ENCODE data around the gene ASPA.

ASPA gene

DNA sequence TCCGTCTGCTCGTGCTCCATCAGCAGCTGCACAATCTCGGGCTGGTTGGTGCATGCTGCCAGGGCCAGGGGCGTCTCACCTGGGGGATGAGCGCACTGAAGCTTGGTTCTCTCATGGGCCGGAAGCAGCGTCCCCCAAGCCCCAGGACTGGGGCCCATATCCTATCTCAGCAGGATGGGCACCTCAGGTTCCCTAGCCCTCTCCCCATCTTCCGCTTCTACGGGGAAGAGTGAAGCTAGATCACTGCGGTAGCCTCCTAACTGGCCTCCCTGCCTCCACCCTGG is 57.0 kb downstream of the ASPA start:
- H4K20me1 ChIP-seq (ENCODE audit: insufficient read depth, low read length), result no peaks in the 10 kb centered on the region
- H3K4me1 ChIP-seq (ENCODE audit: low read length), result no peaks in the 10 kb centered on the region
- no peaks in the 10 kb centered on the region for H3K9me2 ChIP-seq (replicated peaks; ENCODE audit: insufficient read depth, low read length)
- no peak overlapping the region for H3K4me3 ChIP-seq (ENCODE audit: low read length)
- H3K36me3 ChIP-seq (replicated peaks; ENCODE audit: insufficient read depth, low read length), result peaks cover 5% of the 10 kb centered on the region; the same call in 1 of the 2 replicates
- H3K79me2 ChIP-seq (ENCODE audit: low read length), result no peaks in the 10 kb centered on the region
- TF ChIP-seq EZH2phosphoT487 (IDR thresholded peaks at IDR 0.05; ENCODE audit: low read length), result no peak
- no peak for TF ChIP-seq EZH2 (optimal IDR thresholded peaks at IDR 0.05; ENCODE audit: low read depth, low read length)
- no peak overlapping the region for H3K4me2 ChIP-seq (ENCODE audit: low read depth, low read length)
- H3F3A ChIP-seq (ENCODE audit: insufficient read depth, low read length), result no peaks in the 10 kb centered on the region
- no peaks in the 10 kb centered on the region for H3K27me3 ChIP-seq (replicated peaks; ENCODE audit: insufficient read depth, low read length)
- H3K27ac ChIP-seq (ENCODE audit: low read length), result no peak overlapping the region
- H3K9me3 ChIP-seq (replicated peaks; ENCODE audit: insufficient read depth, low read length), result no peaks in the 10 kb centered on the region
- H3K9ac ChIP-seq (ENCODE audit: low read length), result no peak overlapping the region
- no peak for DNase-seq
- H2AFZ ChIP-seq (ENCODE audit: low read length), result no peak overlapping the region

DNA sequence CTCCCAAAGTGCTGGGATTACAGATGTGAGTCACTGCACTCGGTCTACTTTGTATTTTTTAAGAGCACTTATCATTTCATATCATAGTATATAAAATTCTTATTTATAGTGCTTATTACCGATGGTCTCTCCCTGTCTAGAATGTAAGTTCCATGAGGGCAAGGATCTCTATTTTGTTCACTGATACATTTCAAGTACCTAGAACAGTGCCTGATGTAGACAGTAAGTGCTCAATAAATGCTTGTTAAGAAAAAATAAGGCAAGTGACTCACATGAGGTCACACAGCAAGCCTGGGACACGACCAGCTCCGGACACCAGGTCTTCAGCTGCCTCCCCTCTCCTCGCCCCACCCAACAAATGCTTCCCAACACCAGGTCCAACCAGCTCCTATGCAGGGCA is 58.0 kb downstream of the ASPA start:
- no peak overlapping the region for H3K9ac ChIP-seq (ENCODE audit: low read length)
- DNase-seq, result no peak
- no peaks in the 10 kb centered on the region for H3F3A ChIP-seq (ENCODE audit: insufficient read depth, low read length)
- H3K4me3 ChIP-seq (ENCODE audit: low read length), result no peak overlapping the region
- H3K4me1 ChIP-seq (ENCODE audit: low read length), result no peaks in the 10 kb centered on the region
- H3K27me3 ChIP-seq (replicated peaks; ENCODE audit: insufficient read depth, low read length), result no peaks in the 10 kb centered on the region
- H3K27ac ChIP-seq (ENCODE audit: low read length), result no peak overlapping the region
- no peak overlapping the region for H3K4me2 ChIP-seq (ENCODE audit: low read depth, low read length)
- H2AFZ ChIP-seq (ENCODE audit: low read length), result no peak overlapping the region
- H3K9me2 ChIP-seq (replicated peaks; ENCODE audit: insufficient read depth, low read length), result no peaks in the 10 kb centered on the region
- TF ChIP-seq, protein P1, sequence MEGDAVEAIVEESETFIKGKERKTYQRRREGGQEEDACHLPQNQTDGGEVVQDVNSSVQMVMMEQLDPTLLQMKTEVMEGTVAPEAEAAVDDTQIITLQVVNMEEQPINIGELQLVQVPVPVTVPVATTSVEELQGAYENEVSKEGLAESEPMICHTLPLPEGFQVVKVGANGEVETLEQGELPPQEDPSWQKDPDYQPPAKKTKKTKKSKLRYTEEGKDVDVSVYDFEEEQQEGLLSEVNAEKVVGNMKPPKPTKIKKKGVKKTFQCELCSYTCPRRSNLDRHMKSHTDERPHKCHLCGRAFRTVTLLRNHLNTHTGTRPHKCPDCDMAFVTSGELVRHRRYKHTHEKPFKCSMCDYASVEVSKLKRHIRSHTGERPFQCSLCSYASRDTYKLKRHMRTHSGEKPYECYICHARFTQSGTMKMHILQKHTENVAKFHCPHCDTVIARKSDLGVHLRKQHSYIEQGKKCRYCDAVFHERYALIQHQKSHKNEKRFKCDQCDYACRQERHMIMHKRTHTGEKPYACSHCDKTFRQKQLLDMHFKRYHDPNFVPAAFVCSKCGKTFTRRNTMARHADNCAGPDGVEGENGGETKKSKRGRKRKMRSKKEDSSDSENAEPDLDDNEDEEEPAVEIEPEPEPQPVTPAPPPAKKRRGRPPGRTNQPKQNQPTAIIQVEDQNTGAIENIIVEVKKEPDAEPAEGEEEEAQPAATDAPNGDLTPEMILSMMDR (IDR thresholded peaks at IDR 0.05; ENCODE audit: low read length), result no peak
- TF ChIP-seq EZH2phosphoT487 (IDR thresholded peaks at IDR 0.05; ENCODE audit: low read length) (no peak), EZH2 (optimal IDR thresholded peaks at IDR 0.05; ENCODE audit: low read depth, low read length) (no peak)
- H3K79me2 ChIP-seq (ENCODE audit: low read length), result no peaks in the 10 kb centered on the region
- no peaks in the 10 kb centered on the region for H3K9me3 ChIP-seq (replicated peaks; ENCODE audit: insufficient read depth, low read length)
- peaks cover 3% of the 10 kb centered on the region; the same call in 1 of the 2 replicates for H3K36me3 ChIP-seq (replicated peaks; ENCODE audit: insufficient read depth, low read length)
- H4K20me1 ChIP-seq (ENCODE audit: insufficient read depth, low read length), result no peaks in the 10 kb centered on the region

GRCh38 chr17:3534881-3535252 is 59.1 kb downstream of the ASPA start:
- H3F3A ChIP-seq (ENCODE audit: insufficient read depth, low read length), result no peaks in the 10 kb centered on the region
- no peak overlapping the region for H3K9ac ChIP-seq (ENCODE audit: low read length)
- H3K4me3 ChIP-seq (ENCODE audit: low read length), result no peak overlapping the region
- no peaks in the 10 kb centered on the region for H3K9me2 ChIP-seq (replicated peaks; ENCODE audit: insufficient read depth, low read length)
- H3K27me3 ChIP-seq (replicated peaks; ENCODE audit: insufficient read depth, low read length), result no peaks in the 10 kb centered on the region
- no peak overlapping the region for H2AFZ ChIP-seq (ENCODE audit: low read length)
- DNase-seq, result no peak
- no peaks in the 10 kb centered on the region for H3K9me3 ChIP-seq (replicated peaks; ENCODE audit: insufficient read depth, low read length)
- TF ChIP-seq EZH2 (optimal IDR thresholded peaks at IDR 0.05; ENCODE audit: low read depth, low read length) (no peak), EZH2phosphoT487 (IDR thresholded peaks at IDR 0.05; ENCODE audit: low read length) (no peak)
- TF ChIP-seq, protein P1 (IDR thresholded peaks at IDR 0.05; ENCODE audit: low read length), result no peak
- H3K4me2 ChIP-seq (ENCODE audit: low read depth, low read length), result no peak overlapping the region
- no peak overlapping the region for H3K27ac ChIP-seq (ENCODE audit: low read length)
- H3K36me3 ChIP-seq (replicated peaks; ENCODE audit: insufficient read depth, low read length), result no peaks in the 10 kb centered on the region; the same call in 1 of the 2 replicates
- no peaks in the 10 kb centered on the region for H3K79me2 ChIP-seq (ENCODE audit: low read length)
- no peaks in the 10 kb centered on the region for H4K20me1 ChIP-seq (ENCODE audit: insufficient read depth, low read length)
- no peaks in the 10 kb centered on the region for H3K4me1 ChIP-seq (ENCODE audit: low read length)

GRCh38 chr17:3535253-3535995 is 59.6 kb downstream of the ASPA start:
- no peak for TF ChIP-seq EZH2phosphoT487 (IDR thresholded peaks at IDR 0.05; ENCODE audit: low read length)
- TF ChIP-seq, protein P1 (IDR thresholded peaks at IDR 0.05; ENCODE audit: low read length), result no peak
- TF ChIP-seq EZH2 (optimal IDR thresholded peaks at IDR 0.05; ENCODE audit: low read depth, low read length), result no peak
- H4K20me1 ChIP-seq (ENCODE audit: insufficient read depth, low read length), result no peaks in the 10 kb centered on the region
- no peak for DNase-seq
- no peak overlapping the region for H3K27ac ChIP-seq (ENCODE audit: low read length)
- no peaks in the 10 kb centered on the region for H3F3A ChIP-seq (ENCODE audit: insufficient read depth, low read length)
- no peak overlapping the region for H3K9ac ChIP-seq (ENCODE audit: low read length)
- no peaks in the 10 kb centered on the region; the same call in 1 of the 2 replicates for H3K36me3 ChIP-seq (replicated peaks; ENCODE audit: insufficient read depth, low read length)
- no peaks in the 10 kb centered on the region for H3K9me2 ChIP-seq (replicated peaks; ENCODE audit: insufficient read depth, low read length)
- H3K4me1 ChIP-seq (ENCODE audit: low read length), result no peaks in the 10 kb centered on the region
- no peak overlapping the region for H3K4me2 ChIP-seq (ENCODE audit: low read depth, low read length)
- no peak overlapping the region for H3K4me3 ChIP-seq (ENCODE audit: low read length)
- no peaks in the 10 kb centered on the region for H3K27me3 ChIP-seq (replicated peaks; ENCODE audit: insufficient read depth, low read length)
- H3K79me2 ChIP-seq (ENCODE audit: low read length), result no peaks in the 10 kb centered on the region
- no peaks in the 10 kb centered on the region for H3K9me3 ChIP-seq (replicated peaks; ENCODE audit: insufficient read depth, low read length)
- no peak overlapping the region for H2AFZ ChIP-seq (ENCODE audit: low read length)
